Measurements from ENCODE around the gene XPNPEP3. TPM values are rescaled to one million over a fixed set of nuclear protein-coding genes. Genes with fewer than 3 reads are reported as not detected.
A peak's percentile ranks its signal among the peaks of the same experiment; 100 is the strongest.
"Not testable (repeated sequence)": the region's sequence is repeated elsewhere in the genome, so short reads cannot be mapped to it uniquely, and the experiment has no call there.

XPNPEP3 gene
- total RNA-seq, 1 experiment from 2014 or later: 8.5 TPM

- DNase-seq (ENCODE audit: low spot score): no peak
These were observed 434 bp downstream of the XPNPEP3 start for GRCh38 chr22:40857309-40857855.

GRCh38 chr22:40862013-40862412, 5.1 kb downstream of the XPNPEP3 start, which contains the start of gene DNAJB7:
DNAJB7 (minus strand) TSS chr22:40862113; CDS start chr22:40861994, 119 bp downstream.
- no peak for DNase-seq (ENCODE audit: low spot score)

DNA sequence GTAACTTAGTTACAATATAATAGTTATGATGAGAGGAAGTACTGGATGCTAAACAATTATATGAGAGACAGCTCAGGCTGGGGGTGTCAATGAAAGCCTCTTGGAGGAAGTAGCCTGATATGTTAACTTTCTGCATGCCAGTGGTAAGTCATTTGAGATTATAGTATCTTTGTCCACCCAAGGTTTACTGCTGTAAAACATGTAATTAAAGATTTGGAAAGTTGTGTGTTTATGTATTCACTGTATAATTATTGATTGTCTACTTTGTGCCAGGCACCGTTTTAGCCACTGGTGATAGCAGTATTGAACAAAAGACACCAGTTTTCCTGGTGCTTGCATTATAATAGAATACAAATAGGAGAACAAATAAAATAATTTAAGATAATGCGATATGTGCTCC, 5.6 kb downstream of the XPNPEP3 start:
- no peak for DNase-seq (ENCODE audit: low spot score)

DNA sequence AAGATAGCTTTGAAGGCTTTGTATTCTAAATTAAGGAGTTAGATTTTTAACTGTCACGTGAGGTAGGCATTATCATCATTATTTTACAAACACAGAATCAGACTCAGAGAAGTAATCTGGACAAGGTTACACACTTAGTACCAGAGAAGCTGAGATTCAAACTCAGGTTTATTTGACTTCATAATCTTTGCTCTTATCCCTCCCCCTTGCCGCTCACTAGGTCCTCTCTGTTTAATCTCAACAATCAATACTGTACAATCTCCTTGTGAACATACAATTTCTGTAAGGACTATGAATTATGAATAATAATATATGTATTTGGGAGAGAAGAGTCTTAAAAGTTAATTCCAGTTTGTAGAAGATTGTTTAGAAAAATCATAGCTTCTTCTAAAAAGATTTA, 10.2 kb downstream of the XPNPEP3 start:
- DNase-seq (ENCODE audit: low spot score): no peak

- not testable (repeated sequence) for DNase-seq (ENCODE audit: low spot score)
These were observed 11.4 kb downstream of the XPNPEP3 start for GRCh38 chr22:40868379-40868778.

DNA sequence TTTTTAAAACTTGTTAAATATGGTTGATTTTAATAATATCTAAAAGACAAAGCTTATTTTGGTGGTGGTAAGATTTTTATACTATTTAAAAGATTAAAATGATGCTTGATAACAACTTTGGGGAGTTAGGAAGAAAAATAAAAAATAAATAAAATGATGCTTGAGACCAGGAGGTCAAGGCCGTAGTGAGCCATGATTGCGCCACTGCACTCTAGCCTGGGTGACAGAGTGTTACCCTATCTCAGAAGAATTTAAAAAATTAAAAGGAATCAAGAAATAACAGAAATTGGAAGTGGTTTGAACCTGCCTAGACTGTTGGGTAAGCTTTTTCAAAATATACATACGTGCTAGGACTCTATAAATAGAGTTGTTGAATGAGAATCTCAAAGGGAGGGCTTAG, 17.1 kb downstream of the XPNPEP3 start:
- DNase-seq (ENCODE audit: low spot score): no peak

DNA sequence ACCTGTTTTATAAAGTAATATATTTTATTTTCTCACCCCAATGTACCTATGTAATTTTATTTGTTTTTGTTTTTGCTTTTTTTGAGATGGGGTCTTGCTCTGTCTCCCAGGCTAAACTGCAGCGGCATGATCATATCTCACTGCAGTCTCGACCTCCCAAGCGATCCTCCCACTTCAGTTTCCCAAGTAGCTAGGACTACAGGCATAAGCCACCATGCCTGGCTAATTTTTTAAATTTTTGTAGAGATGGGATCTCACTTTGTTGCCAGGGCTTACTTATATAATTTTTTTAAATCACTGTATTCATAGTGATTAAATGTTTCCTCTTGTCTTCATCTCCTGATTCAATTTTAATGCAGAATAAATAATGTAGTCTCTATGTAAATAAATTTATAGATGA, 18.2 kb downstream of the XPNPEP3 start:
- no peak for DNase-seq (ENCODE audit: low spot score)

GRCh38 chr22:40876907-40877306, 20.0 kb downstream of the XPNPEP3 start:
- no peak for DNase-seq (ENCODE audit: low spot score)

DNA sequence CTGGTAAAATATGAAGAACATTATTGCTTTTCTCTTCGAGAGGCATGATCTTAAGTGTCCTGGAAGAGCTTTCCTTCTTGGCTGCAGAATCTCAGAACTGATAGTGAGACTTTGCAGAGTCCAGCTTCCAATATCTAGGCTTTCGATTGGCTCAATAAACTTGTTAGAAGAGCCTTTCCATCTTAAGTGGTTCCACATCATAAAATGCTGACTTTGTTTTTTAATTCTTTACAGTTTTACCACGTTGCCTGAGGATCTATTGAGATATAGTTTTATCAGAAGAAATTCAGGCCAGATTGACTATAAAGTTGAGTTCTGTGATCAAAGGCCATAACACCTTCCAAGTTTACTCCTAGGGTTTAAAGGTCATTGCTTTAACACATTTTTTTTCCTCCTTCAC, 20.5 kb downstream of the XPNPEP3 start:
- DNase-seq (ENCODE audit: low spot score): no peak

DNA sequence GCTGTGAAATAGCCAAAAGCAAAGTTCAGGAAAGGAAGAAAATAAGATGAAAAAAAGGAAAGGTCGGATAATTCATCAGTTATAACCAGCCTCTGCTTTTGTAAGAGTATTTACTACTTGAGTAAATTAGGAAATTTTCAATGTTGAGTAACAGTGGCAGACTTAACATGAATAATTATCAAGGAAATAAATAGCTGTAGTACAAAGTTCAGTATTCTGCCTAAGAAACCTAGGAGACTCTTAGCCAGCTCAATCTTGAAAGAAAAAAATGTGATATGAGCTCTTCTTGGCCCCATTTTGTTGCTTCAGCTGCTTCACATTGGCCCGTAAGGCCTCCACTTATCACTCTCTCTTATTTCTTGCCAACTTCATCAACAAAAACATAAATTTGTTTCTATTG, 22.0 kb downstream of the XPNPEP3 start:
- no peak for DNase-seq (ENCODE audit: low spot score)

- no peak for DNase-seq (ENCODE audit: low spot score)
These were observed 32.2 kb downstream of the XPNPEP3 start for GRCh38 chr22:40889116-40889515.

GRCh38 chr22:40890881-40891280, 33.9 kb downstream of the XPNPEP3 start:
- DNase-seq (ENCODE audit: low spot score): no peak

DNA sequence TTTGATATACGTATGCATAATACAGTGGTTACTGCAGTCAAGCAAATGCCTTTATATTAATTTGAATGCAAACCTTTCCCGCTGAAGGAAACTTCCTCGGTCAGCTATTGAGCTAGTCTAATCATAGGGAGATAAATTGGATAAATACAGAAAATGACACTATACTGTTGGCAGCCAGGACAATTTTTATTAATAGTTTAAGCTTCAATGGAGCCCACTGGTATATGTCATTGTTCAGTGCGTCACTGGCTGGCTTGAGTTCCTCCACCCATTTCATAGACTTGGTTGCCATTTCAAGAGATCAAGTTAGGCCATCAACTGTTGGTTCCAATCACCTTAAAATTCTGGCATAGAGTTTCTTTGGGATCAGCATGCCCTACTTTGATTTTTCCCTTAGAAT, 37.5 kb downstream of the XPNPEP3 start:
- DNase-seq (ENCODE audit: low spot score): no peak

DNA sequence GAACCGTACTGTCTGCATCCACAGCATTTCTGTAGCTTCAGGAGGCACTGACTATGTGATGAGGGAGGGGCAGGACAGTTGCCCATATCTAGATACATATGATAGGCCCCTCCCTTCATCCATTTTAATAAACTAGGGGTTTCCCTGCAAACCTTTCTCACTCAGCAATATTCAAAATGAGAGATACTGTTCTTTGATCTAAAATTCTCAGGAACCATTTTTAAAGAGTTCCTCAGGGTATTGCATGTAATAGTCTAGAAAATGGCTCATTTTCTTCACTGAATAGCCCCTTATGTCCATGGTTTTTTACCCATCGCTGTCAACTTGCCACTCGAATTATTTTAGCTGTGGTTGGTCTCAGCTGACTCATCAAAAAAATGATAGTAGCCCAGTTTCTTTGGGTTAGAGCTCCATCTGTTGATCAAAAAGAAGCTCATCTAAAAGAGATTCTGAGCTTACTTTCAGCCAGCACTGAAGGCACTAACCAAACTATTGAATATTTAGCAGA, 42.0 kb downstream of the XPNPEP3 start:
- peak; percentile 49 for DNase-seq (ENCODE audit: low spot score)

DNA sequence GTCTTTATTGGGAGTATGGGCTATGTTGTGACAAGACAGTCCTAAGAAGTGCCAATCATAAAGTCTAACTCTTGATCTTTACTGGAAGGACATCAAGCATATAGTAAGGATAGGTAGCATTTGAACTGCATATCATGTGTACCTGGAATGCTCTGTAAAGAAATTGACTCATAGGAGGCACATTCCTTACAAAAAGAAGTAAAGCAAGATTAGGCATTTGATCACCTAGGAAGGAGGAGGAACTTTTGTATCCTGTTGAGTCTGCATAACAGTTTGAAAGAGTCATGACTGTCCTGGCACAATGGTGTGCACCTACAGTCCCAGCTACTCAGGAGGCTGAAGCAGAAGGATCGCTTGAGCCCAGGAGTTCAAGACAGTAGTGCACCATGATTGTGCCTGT, 47.2 kb downstream of the XPNPEP3 start:
- DNase-seq (ENCODE audit: low spot score): no peak

- no peak for DNase-seq (ENCODE audit: low spot score)
These were observed 51.9 kb downstream of the XPNPEP3 start for GRCh38 chr22:40908895-40909294.

- DNase-seq (ENCODE audit: low spot score): no peak
These were observed 54.8 kb downstream of the XPNPEP3 start for GRCh38 chr22:40911772-40912171.

- not testable (repeated sequence) for DNase-seq (ENCODE audit: low spot score)
These were observed 56.0 kb downstream of the XPNPEP3 start for GRCh38 chr22:40912987-40913386.

- DNase-seq (ENCODE audit: low spot score): no peak
These were observed 62.5 kb downstream of the XPNPEP3 start for GRCh38 chr22:40919446-40919845.

GRCh38 chr22:40920526-40920925, 63.6 kb downstream of the XPNPEP3 start:
- no peak for DNase-seq (ENCODE audit: low spot score)

DNA sequence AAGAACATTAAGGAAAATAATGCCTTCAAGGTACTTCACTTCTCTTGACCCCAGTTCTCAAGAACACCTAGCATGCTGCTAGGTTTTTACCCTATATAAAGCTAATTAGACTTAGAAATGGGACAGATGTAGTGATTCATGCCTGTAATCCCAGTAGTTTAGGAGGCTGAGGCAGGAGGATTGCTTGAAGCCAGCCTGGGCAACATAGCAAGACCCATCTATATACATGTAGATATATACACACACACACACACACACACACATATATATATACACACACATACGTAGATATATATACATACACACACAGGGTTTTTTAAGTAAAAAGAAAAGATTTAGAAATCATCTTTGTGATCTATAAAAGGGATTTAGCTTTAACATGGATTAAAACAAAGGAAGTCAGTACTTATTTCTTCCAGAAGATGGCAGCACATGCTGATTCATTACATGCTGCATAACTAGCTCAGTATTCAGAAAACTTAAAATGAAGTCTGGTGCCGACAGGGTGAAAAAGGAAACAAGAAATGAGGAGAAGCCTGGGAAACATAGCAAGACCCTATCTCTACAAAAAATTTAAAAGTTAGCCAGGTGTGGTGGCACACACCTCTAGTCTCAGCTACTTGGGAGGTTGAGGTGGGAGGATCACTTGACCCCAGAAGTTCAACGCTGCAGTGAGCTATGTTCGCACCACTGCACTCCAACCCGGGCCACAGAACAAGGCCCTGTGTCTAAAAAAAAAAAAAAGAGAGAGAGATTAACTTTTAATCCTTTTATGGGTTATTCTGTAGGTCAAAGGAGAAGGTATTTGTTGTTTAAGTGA, 65.7 kb downstream of the XPNPEP3 start:
- DNase-seq (ENCODE audit: low spot score): peak; percentile 40

DNA sequence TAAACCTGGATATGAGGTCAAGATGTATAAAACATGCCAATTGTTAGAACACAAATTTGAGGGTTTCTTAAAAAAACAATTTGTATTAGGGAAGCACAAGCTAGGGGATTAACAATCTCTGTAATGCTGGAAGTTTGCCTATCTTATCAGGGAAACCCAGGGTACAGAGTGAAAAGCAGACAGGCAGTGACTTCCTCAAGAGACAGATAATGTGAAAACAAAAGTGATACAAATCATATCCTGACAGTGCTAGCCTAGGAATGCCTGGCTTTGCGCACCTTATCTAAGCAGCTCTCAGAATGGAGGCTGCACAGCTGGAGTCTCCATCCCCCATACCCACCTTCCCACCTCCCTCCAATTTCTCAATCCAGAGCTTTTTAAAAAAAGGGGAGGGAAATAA, 71.7 kb downstream of the XPNPEP3 start:
- no peak for DNase-seq (ENCODE audit: low spot score)

DNA sequence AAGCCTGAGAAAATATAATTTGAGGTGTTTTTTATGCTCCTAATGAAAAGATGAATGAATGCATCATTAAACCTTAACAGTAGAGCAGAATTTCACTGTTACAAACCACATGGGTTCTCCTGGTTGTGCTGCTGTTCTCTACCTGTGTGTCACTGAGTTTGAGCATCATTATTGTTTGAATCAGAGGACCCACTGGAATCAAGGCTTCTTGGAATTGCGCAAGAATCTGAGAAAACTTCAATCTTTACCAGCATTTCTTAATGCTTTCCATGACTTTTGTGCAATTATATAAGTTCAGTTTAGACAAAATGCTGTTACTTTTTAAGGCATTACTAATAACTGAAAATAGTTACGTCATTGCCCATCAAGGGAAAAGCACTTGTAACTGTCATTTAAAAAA, 75.4 kb downstream of the XPNPEP3 start:
- no peak for DNase-seq (ENCODE audit: low spot score)
